ENCODE results near the gene CYP3A7. TPM values are rescaled to one million over a fixed set of nuclear protein-coding genes. Genes with fewer than 3 reads are reported as not detected.
A peak's percentile ranks its signal among the peaks of the same experiment; 100 is the strongest.

CYP3A7 gene
- total and polyA plus RNA-seq, 9 of the 15 experiments (the other 6 are each of a cell fraction or from before 2014, with no cell fraction given) = 0.20 TPM; not detected in 8

DNA sequence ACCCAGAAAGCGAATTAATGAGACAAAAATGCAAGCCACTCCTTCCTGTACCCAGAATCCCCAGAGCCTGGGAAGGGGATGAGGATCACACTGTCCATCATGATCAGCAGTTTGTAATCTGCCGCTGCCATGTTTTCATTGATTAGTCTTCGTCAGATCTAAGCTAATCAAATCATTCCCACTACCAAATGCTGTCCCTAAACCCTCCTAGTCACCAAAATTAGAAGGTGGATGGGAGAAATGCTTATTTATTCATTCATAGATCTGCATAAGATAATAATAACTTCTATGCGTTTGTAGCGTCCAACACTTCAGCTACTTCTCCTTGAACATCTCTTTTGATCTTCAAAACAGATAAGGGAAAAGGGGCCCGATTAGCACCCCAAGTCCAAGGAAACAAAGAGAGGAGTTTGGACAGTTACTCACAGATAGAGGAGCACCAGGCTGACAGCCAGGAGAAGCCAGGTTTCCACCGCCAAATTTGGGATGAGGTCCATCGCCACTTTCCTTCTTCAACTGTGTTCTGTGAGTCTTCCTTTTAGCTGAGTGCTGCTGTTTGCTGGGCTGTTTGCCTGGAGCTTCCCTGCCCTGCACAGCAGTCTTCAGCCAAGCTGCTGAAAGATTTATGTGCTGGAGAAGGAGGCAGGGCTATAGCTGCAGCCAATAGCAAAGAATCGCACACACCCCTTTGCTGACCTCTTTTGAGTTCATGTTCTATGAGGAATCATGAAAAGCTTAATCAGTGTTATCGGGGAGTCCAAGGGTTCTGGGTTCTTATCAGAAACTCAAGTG, 55.4 kb downstream of the CYP3A7 start, which contains the start of gene CYP3A5:
TSS of gene CYP3A5 (minus strand) at position 597 of the 792 bp plus-strand sequence. CDS start at position 497, 100 bp downstream.
- Histone ChIP-seq H3K27me3 (ENCODE audit: control insufficient read depth in 2 of 2, insufficient read depth in 2 of 2, low read length in 2 of 2) (no peaks in the 10 kb centered on the region), H3K4me2 (ENCODE audit: insufficient read depth, low read length) (peak within 1 kb of the TSS; percentile 74), H3K4me3 (no peak within 1 kb of the TSS), H3K79me2 (ENCODE audit: control insufficient read depth, insufficient read depth, low read length) (no peaks in the 10 kb centered on the region), H3K27ac (ENCODE audit: extremely low read depth, low read depth, low read length) (peak within 1 kb of the TSS; percentile 54), H3K9ac (ENCODE audit: insufficient read depth in 1 of 2, low read depth in 2 of 2, low read length in 2 of 2) (peak within 1 kb of the TSS; percentile 27 to 66; a peak in 3 of 4 replicates), H3K4me1 (replicated peaks in 1 of 2; ENCODE audit: control insufficient read depth in 2 of 2, insufficient read depth in 2 of 2, low read length in 2 of 2) (peaks cover 14 to 25% of the 10 kb centered on the region in 2 experiments; a peak in 4 of 5 replicates), H3K9me1 (ENCODE audit: control insufficient read depth, insufficient read depth, low read length) (no peaks in the 10 kb centered on the region), H2AFZ (ENCODE audit: low read depth, low read length) (peak within 1 kb of the TSS; percentile 69), H3K9me3 (replicated peaks; ENCODE audit: control insufficient read depth, insufficient read depth, low read depth, low read length) (no peaks in the 10 kb centered on the region), H3K36me3 (ENCODE audit: control insufficient read depth, insufficient read depth, low read length) (no peaks in the 10 kb centered on the region), H4K20me1 (replicated peaks; ENCODE audit: control insufficient read depth, insufficient read depth, low read length) (no peaks in the 10 kb centered on the region)
- 3% methylated on average over 10 of the region's 10 CpGs for WGBS (ENCODE audit: insufficient coverage, low coverage, missing lambda C conversion rate)
- ATAC-seq (peak; percentile 99), DNase-seq (ENCODE audit: extremely low read depth in 1 of 4, low spot score in 3 of 4) (peak; percentile 42 to 93 (median 67)), FAIRE-seq (peak; percentile 86)
- in situ Hi-C loops (cut with MboI) (no loop called here), intact Hi-C loops (cut with micrococcal nuclease) (loop anchor here (2.0 kb wide), 1 partner anchor 13 kb away; no protein-coding TSS in a partner anchor)
- ChIA-PET CTCF (ENCODE audit: low intra/inter-chr PET ratio) (no interaction called here), POLR2A (interaction anchor here (0.7 to 2.6 kb wide), 11 partner anchors 9 to 236 kb away, joined by 3 to 26 read pairs (median 3); no protein-coding TSS in a partner anchor)
- TSS peak; percentile 99 for BruUV-seq (replicated peaks)
- TF ChIP-seq NBN (IDR thresholded peaks at IDR 0.05; ENCODE audit: low read depth) (peak; percentile 60; the same call in 1 of the 2 replicates), MAFF (IDR thresholded peaks at IDR 0.05; ENCODE audit: low read length) (peak; percentile 1), CBFA2T3 (IDR thresholded peaks at IDR 0.05) (peak; percentile 80), CTBP1 (IDR thresholded peaks at IDR 0.05; ENCODE audit: borderline replicate concordance) (peak; percentile 65; the same call in 1 of the 2 replicates), NCOR1 (IDR thresholded peaks at IDR 0.05) (peak; percentile 53; the same call in 1 of the 2 replicates), TEAD1 (CRISPR knock-in tag; IDR thresholded peaks at IDR 0.05) (0 out of 4 replicates have a peak, but pooled peaks of 1 of the 2 experiments have one; percentile 25), NR2C1 (IDR thresholded peaks at IDR 0.05) (no peak; the same call in 1 of the 2 replicates), NR2C1 (tag; IDR thresholded peaks at IDR 0.05) (peak; percentile 39; the same call in 1 of the 2 replicates), HNRNPLL (IDR thresholded peaks at IDR 0.05; ENCODE audit: low read depth, low read length, poor library complexity, severe bottlenecking) (no peak), ZBED1 (IDR thresholded peaks at IDR 0.05) (peak; percentile 85; the same call in 1 of the 2 replicates), ZNF408 (CRISPR knock-in tag; IDR thresholded peaks at IDR 0.05; ENCODE audit: low read depth) (no peak), GTF2F1 (IDR thresholded peaks at IDR 0.05; ENCODE audit: low read depth, low read length) (peak; percentile 82; the same call in 1 of the 2 replicates), GTF2E2 (tag; IDR thresholded peaks at IDR 0.05) (peak; percentile 94), MEIS2 (IDR thresholded peaks at IDR 0.05; ENCODE audit: partially characterized antibody) (peak; percentile 100), PKNOX1 (IDR thresholded peaks at IDR 0.05) (peak; percentile 97), NFYB (IDR thresholded peaks at IDR 0.05; ENCODE audit: extremely low read depth, insufficient read length) (peak; percentile 63)
